Stomach (tissue), 4 donors: Measurements from ENCODE around the gene ERFL.

Experiments used
- EP300 ChIP-seq: sonication (generic); formaldehyde crosslinking; IDR thresholded peaks from one replicate; pipeline ENCODE4 v1.6.1; 2017; ENCODE audit warnings: antibody characterized with exemption
- POLR2A ChIP-seq, 4 donors: fragments of 450-650 bp; IDR thresholded peaks; one replicate each; pipeline ENCODE4 v1.6.1; 2016; ENCODE audit warnings: antibody characterized with exemption in 4 of 4, control low read depth in 2 of 4, mild to moderate bottlenecking in 1 of 4, moderate library complexity in 1 of 4
- POLR2AphosphoS5 ChIP-seq, 3 donors: sonication (generic); formaldehyde crosslinking; IDR thresholded peaks; one replicate each; pipeline ENCODE4 v1.6.1; 2016; ENCODE audit warnings: antibody characterized with exemption in 3 of 3
- TF ChIP-seq, protein P1 (sequence below), 7 experiments: fragments of 450-650 bp in 4 of 7; fragments of 200-600 bp in 3 of 7; sonication (generic) in 3 of 7; IDR thresholded peaks; one replicate each; pipeline ENCODE4 v1.5.1; 2016 to 2019; ENCODE audit warnings: antibody characterized with exemption in 7 of 7, control low read depth in 2 of 7, mild to moderate bottlenecking in 1 of 7

DNA sequence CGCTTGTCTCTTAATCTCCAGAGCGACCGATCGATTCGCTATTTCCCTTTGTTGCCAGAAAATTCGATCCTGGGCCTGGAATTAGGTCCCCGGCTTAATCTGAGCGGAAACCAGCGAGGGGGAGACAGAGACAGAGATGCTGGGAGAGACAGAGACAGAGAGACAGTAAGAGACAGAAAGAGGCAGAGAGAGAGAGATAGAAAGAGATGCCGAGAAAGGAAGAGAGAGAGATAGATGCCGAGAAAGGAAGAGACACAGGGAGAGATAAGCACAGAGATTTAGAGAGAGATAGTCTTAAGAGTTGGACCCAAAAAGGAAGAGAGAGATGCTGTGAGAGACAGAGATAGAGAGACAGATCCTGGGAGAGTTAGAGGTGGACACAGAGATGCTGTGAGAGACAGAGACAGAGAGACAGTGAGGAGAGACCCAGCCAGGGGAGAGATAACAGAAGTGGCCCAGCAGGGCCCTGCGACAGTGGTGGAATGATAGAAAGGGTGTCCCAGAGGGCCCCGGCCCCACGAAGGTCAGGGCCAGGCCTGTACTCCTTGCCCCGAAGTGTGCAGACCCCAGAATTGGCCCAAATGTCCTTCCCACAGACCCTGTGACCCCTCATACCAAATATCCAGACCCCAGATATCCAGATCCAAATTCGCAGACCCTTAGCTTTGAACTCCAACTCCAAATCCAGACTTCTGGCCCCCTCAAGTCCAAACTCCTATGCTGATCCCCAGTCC is 1.3 kb downstream of the ERFL start:
- TF ChIP-seq EP300 (no peak), POLR2A (IDR thresholded peaks at IDR 0.05) (no peak), POLR2AphosphoS5 (IDR thresholded peaks at IDR 0.05) (no peak)
- TF ChIP-seq, protein P1, sequence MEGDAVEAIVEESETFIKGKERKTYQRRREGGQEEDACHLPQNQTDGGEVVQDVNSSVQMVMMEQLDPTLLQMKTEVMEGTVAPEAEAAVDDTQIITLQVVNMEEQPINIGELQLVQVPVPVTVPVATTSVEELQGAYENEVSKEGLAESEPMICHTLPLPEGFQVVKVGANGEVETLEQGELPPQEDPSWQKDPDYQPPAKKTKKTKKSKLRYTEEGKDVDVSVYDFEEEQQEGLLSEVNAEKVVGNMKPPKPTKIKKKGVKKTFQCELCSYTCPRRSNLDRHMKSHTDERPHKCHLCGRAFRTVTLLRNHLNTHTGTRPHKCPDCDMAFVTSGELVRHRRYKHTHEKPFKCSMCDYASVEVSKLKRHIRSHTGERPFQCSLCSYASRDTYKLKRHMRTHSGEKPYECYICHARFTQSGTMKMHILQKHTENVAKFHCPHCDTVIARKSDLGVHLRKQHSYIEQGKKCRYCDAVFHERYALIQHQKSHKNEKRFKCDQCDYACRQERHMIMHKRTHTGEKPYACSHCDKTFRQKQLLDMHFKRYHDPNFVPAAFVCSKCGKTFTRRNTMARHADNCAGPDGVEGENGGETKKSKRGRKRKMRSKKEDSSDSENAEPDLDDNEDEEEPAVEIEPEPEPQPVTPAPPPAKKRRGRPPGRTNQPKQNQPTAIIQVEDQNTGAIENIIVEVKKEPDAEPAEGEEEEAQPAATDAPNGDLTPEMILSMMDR (IDR thresholded peaks at IDR 0.05) = no peak
